Measurements from ENCODE around the gene VOPP1.

Gene VOPP1

GRCh38 chr7:55509322-55509721 lies 63.0 kb downstream of the VOPP1 start:
- Histone ChIP-seq H3K36me3 (ENCODE audit: insufficient read depth) (no peaks in the 10 kb centered on the region), H3K4me3 (IDR thresholded peaks at IDR 0.05; ENCODE audit: insufficient read depth, low read depth, low read length) (no peak overlapping the region), H3K4me1 (ENCODE audit: low read depth, poor library complexity, severe bottlenecking) (peaks cover 97% of the 10 kb centered on the region), H3K27me3 (ENCODE audit: insufficient read depth, low read depth) (no peaks in the 10 kb centered on the region), H3K9ac (peak overlapping the region; percentile 7; the same call in 1 of the 2 replicates), H2AFZ (ENCODE audit: low read depth) (no peak overlapping the region), H3K4me2 (peak overlapping the region; percentile 83), H3K79me2 (ENCODE audit: insufficient read depth, low read depth) (peaks cover 71% of the 10 kb centered on the region), H4K20me1 (ENCODE audit: insufficient read depth) (no peaks in the 10 kb centered on the region), H3K27ac (peak overlapping the region; percentile 82)
- no peak for TF ChIP-seq CTCF (conservative IDR thresholded peaks at IDR 0.05; ENCODE audit: low read depth, low read length)

- Histone ChIP-seq H2AFZ (ENCODE audit: low read depth) (no peak overlapping the region), H3K4me3 (IDR thresholded peaks at IDR 0.05; ENCODE audit: insufficient read depth, low read depth, low read length) (no peak overlapping the region), H3K36me3 (ENCODE audit: insufficient read depth) (no peaks in the 10 kb centered on the region), H4K20me1 (ENCODE audit: insufficient read depth) (no peaks in the 10 kb centered on the region), H3K4me2 (peak overlapping the region; percentile 83), H3K4me1 (ENCODE audit: low read depth, poor library complexity, severe bottlenecking) (peaks cover 97% of the 10 kb centered on the region), H3K27me3 (ENCODE audit: insufficient read depth, low read depth) (no peaks in the 10 kb centered on the region), H3K9ac (peak overlapping the region; percentile 7; the same call in 1 of the 2 replicates), H3K79me2 (ENCODE audit: insufficient read depth, low read depth) (peaks cover 75% of the 10 kb centered on the region), H3K27ac (peak overlapping the region; percentile 82)
- no peak for TF ChIP-seq CTCF (conservative IDR thresholded peaks at IDR 0.05; ENCODE audit: low read depth, low read length)
Measured at GRCh38 chr7:55508221-55509011, 63.9 kb downstream of the VOPP1 start.

GRCh38 chr7:55507743-55508142 lies 64.6 kb downstream of the VOPP1 start:
- peak overlapping the region; percentile 3; the same call in 1 of the 2 replicates for H3K9ac ChIP-seq
- H2AFZ ChIP-seq (ENCODE audit: low read depth), result no peak overlapping the region
- peak overlapping the region; percentile 41; the same call in 1 of the 2 replicates for H3K4me2 ChIP-seq
- H3K36me3 ChIP-seq (ENCODE audit: insufficient read depth), result no peaks in the 10 kb centered on the region
- no peaks in the 10 kb centered on the region for H3K27me3 ChIP-seq (ENCODE audit: insufficient read depth, low read depth)
- H3K27ac ChIP-seq, result peak overlapping the region; percentile 82
- no peaks in the 10 kb centered on the region for H4K20me1 ChIP-seq (ENCODE audit: insufficient read depth)
- H3K4me1 ChIP-seq (ENCODE audit: low read depth, poor library complexity, severe bottlenecking), result peaks cover 97% of the 10 kb centered on the region
- no peak overlapping the region for H3K4me3 ChIP-seq (IDR thresholded peaks at IDR 0.05; ENCODE audit: insufficient read depth, low read depth, low read length)
- H3K79me2 ChIP-seq (ENCODE audit: insufficient read depth, low read depth), result peaks cover 76% of the 10 kb centered on the region
- TF ChIP-seq CTCF (conservative IDR thresholded peaks at IDR 0.05; ENCODE audit: low read depth, low read length), result no peak

- Histone ChIP-seq H3K79me2 (ENCODE audit: insufficient read depth, low read depth) (peaks cover 79% of the 10 kb centered on the region), H4K20me1 (ENCODE audit: insufficient read depth) (no peaks in the 10 kb centered on the region; the same call in none of the 2 replicates), H3K9ac (no peak overlapping the region), H3K36me3 (ENCODE audit: insufficient read depth) (no peaks in the 10 kb centered on the region), H2AFZ (ENCODE audit: low read depth) (no peak overlapping the region), H3K4me1 (ENCODE audit: low read depth, poor library complexity, severe bottlenecking) (peaks cover 93% of the 10 kb centered on the region), H3K27me3 (ENCODE audit: insufficient read depth, low read depth) (no peaks in the 10 kb centered on the region), H3K27ac (no peak overlapping the region), H3K4me2 (no peak overlapping the region), H3K4me3 (IDR thresholded peaks at IDR 0.05; ENCODE audit: insufficient read depth, low read depth, low read length) (no peak overlapping the region)
- no peak for TF ChIP-seq CTCF (conservative IDR thresholded peaks at IDR 0.05; ENCODE audit: low read depth, low read length)
Measured at GRCh38 chr7:55504967-55505658, 67.2 kb downstream of the VOPP1 start.
